ENCODE measurements around the gene DIDO1.

DNA sequence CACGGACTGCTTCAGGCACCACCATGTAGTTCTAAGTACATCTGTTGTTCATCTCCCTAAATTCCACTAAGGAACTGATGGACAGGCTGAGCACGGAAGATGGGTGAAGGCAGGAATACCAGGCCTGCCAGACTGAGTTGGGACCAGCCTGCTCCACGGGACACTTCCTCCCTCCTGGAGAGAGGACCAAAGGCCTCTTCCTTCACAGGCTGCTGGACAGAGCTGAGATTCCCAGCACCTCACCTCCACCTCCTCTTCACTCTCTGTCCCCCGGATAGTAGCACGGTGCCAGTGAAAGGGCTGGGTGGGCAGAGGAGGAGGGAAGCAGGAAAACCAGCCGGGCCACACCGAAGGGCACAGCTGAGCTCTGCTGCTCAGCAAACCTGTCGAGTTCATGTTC is 41.7 kb downstream of the DIDO1 start:
- TF ChIP-seq, protein P1, sequence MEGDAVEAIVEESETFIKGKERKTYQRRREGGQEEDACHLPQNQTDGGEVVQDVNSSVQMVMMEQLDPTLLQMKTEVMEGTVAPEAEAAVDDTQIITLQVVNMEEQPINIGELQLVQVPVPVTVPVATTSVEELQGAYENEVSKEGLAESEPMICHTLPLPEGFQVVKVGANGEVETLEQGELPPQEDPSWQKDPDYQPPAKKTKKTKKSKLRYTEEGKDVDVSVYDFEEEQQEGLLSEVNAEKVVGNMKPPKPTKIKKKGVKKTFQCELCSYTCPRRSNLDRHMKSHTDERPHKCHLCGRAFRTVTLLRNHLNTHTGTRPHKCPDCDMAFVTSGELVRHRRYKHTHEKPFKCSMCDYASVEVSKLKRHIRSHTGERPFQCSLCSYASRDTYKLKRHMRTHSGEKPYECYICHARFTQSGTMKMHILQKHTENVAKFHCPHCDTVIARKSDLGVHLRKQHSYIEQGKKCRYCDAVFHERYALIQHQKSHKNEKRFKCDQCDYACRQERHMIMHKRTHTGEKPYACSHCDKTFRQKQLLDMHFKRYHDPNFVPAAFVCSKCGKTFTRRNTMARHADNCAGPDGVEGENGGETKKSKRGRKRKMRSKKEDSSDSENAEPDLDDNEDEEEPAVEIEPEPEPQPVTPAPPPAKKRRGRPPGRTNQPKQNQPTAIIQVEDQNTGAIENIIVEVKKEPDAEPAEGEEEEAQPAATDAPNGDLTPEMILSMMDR (conservative IDR thresholded peaks at IDR 0.05; ENCODE audit: low read depth, low read length): no peak
- no peak for TF ChIP-seq CEBPB (IDR thresholded peaks at IDR 0.05; ENCODE audit: low read depth, low read length)
- TF ChIP-seq POLR2A (IDR thresholded peaks at IDR 0.05; ENCODE audit: low read depth, low read length): no peak

All from IMR-90 (cell line).